ENCODE measurements around the gene NFKBIE.

The NFKBIE gene

GRCh38 chr6:44247338-44248302 lies 17.7 kb downstream of the NFKBIE start:
- in situ Hi-C loops (cut with HindIII; ENCODE audit: low sequenced_read_pairs): no loop called here

GRCh38 chr6:44246663-44247337 lies 18.6 kb downstream of the NFKBIE start, which contains the start of gene HSP90AB1:
TSS of gene HSP90AB1 (plus strand) at chr6:44247101. CDS start at chr6:44248630, 1,529 bp downstream.
- in situ Hi-C loops (cut with HindIII; ENCODE audit: low sequenced_read_pairs): no loop called here

GRCh38 chr6:44245912-44246662 lies 19.3 kb downstream of the NFKBIE start:
- in situ Hi-C loops (cut with HindIII; ENCODE audit: low sequenced_read_pairs): no loop called here

GRCh38 chr6:44245391-44245911 lies 19.9 kb downstream of the NFKBIE start:
- in situ Hi-C loops (cut with HindIII; ENCODE audit: low sequenced_read_pairs): no loop called here

- in situ Hi-C loops (cut with HindIII; ENCODE audit: low sequenced_read_pairs): no loop called here
Observed at GRCh38 chr6:44243345-44243744, 22.0 kb downstream of the NFKBIE start.

- in situ Hi-C loops (cut with HindIII; ENCODE audit: low sequenced_read_pairs): loop anchor here (10.0 kb wide), 1 partner anchor 54 kb away; no protein-coding TSS in a partner anchor
Observed at GRCh38 chr6:44238687-44239350, 26.5 kb downstream of the NFKBIE start.

- in situ Hi-C loops (cut with HindIII; ENCODE audit: low sequenced_read_pairs): loop anchor here (10.0 kb wide), 1 partner anchor 53 kb away; no protein-coding TSS in a partner anchor
Observed at GRCh38 chr6:44237813-44238433, 27.4 kb downstream of the NFKBIE start.

GRCh38 chr6:44237021-44237812 lies 28.1 kb downstream of the NFKBIE start:
- in situ Hi-C loops (cut with HindIII; ENCODE audit: low sequenced_read_pairs): loop anchor here (10.0 kb wide), 1 partner anchor 52 kb away; no protein-coding TSS in a partner anchor

GRCh38 chr6:44235891-44236516 lies 29.3 kb downstream of the NFKBIE start:
- in situ Hi-C loops (cut with HindIII; ENCODE audit: low sequenced_read_pairs): loop anchor here (10.0 kb wide), 1 partner anchor 51 kb away; no protein-coding TSS in a partner anchor

GRCh38 chr6:44235269-44235668 lies 30.1 kb downstream of the NFKBIE start:
- in situ Hi-C loops (cut with HindIII; ENCODE audit: low sequenced_read_pairs): loop anchor here (10.0 kb wide), 1 partner anchor 50 kb away; no protein-coding TSS in a partner anchor

GRCh38 chr6:44234101-44235025 lies 31.0 kb downstream of the NFKBIE start:
- in situ Hi-C loops (cut with HindIII; ENCODE audit: low sequenced_read_pairs): loop anchor here (5.0 to 10.0 kb wide), 3 partner anchors 50 to 127 kb away; no protein-coding TSS in a partner anchor

GRCh38 chr6:44233567-44234100 lies 31.7 kb downstream of the NFKBIE start:
- in situ Hi-C loops (cut with HindIII; ENCODE audit: low sequenced_read_pairs): loop anchor here (5.0 to 10.0 kb wide), 3 partner anchors 49 to 126 kb away; no protein-coding TSS in a partner anchor

- in situ Hi-C loops (cut with HindIII; ENCODE audit: low sequenced_read_pairs): loop anchor here (5.0 to 10.0 kb wide), 3 partner anchors 48 to 126 kb away; no protein-coding TSS in a partner anchor
Observed at GRCh38 chr6:44232676-44233566, 32.4 kb downstream of the NFKBIE start.

- in situ Hi-C loops (cut with HindIII; ENCODE audit: low sequenced_read_pairs): loop anchor here (5.0 to 10.0 kb wide), 3 partner anchors 47 to 124 kb away; no protein-coding TSS in a partner anchor
Observed at GRCh38 chr6:44231426-44231825, 33.9 kb downstream of the NFKBIE start.

GRCh38 chr6:44230034-44230675 lies 35.2 kb downstream of the NFKBIE start:
- in situ Hi-C loops (cut with HindIII; ENCODE audit: low sequenced_read_pairs): loop anchor here (5.0 to 10.0 kb wide), 3 partner anchors 45 to 123 kb away; no protein-coding TSS in a partner anchor

Measured in endothelial cell of hepatic sinusoid (primary cell).